Measurements from ENCODE around the gene CHN2.

CHN2 gene

GRCh38 chr7:29308424-29308823, 113.8 kb downstream of the CHN2 start:
- no peak for DNase-seq (ENCODE audit: low read depth in 2 of 2)

GRCh38 chr7:29309041-29309854, 114.7 kb downstream of the CHN2 start:
- no peak for DNase-seq (ENCODE audit: low read depth in 2 of 2)

GRCh38 chr7:29310625-29311024, 116.0 kb downstream of the CHN2 start:
- DNase-seq (ENCODE audit: low read depth in 2 of 2) = no peak

GRCh38 chr7:29311314-29311713, 116.7 kb downstream of the CHN2 start:
- DNase-seq (ENCODE audit: low read depth in 2 of 2) = no peak

DNA sequence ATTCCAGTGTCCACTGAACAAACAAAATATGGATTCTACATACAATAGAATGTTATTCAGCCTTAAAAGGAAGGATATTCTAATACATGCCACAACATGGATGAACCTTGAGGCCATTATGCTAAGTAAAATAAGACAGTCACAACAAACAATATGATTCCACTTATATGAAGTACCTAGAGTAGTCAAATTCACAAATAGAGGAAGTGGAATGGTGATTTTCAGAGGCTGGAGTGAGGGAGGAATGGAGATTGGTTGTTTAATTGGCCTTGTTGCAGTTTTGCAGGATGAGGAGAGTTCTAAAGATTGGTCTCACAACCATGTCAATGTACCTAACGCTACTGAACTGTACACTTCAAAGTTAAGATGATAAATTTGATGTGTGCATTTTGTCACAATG, 119.6 kb downstream of the CHN2 start:
- no peak for DNase-seq (ENCODE audit: low read depth in 2 of 2)

- DNase-seq (ENCODE audit: low read depth in 2 of 2) = no peak
Measured at GRCh38 chr7:29315122-29315891, 120.7 kb downstream of the CHN2 start.

GRCh38 chr7:29315892-29316270, 121.3 kb downstream of the CHN2 start:
- DNase-seq (ENCODE audit: low read depth in 2 of 2) = no peak

GRCh38 chr7:29316926-29317325, 122.4 kb downstream of the CHN2 start:
- DNase-seq (ENCODE audit: low read depth in 2 of 2) = no peak

GRCh38 chr7:29318853-29319718, 124.5 kb downstream of the CHN2 start:
- no peak for DNase-seq (ENCODE audit: low read depth in 2 of 2)

GRCh38 chr7:29319719-29320521, 125.3 kb downstream of the CHN2 start:
- DNase-seq (ENCODE audit: low read depth in 2 of 2) = no peak

GRCh38 chr7:29320577-29320976, 126.0 kb downstream of the CHN2 start:
- no peak for DNase-seq (ENCODE audit: low read depth in 2 of 2)

DNA sequence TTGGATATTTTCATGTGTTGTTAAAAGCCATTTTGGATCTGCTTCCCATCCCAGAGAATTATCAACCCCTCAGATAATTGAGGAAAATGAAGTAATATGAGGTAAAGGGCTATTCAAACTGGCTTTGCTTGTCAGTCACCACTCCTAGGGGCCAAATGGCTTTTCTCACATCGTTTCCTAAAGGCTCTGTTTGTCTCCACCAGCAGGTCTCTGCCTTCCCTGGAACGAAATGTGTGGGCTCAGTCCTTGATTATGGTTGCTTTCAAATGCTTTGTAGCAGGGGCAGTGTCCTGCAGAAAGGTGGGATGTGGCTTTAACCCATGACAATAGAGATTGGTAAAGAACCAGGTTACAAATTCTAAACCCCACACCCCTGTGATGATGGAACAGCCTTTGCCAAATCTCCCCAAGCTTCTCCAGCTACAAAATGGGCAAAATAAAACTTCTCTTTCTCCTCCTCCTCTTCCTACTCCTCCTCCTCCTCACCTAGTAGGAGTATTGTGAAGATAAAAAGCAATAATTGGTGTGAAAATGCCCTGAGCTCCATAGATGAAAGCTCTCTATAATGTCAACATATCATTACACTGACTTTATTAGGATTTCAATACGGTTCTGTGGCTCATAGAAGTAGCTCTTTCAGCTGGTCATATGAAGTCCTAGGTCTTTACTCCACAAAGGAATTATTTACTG, 127.6 kb downstream of the CHN2 start:
- no peak for DNase-seq (ENCODE audit: low read depth in 2 of 2)

DNA sequence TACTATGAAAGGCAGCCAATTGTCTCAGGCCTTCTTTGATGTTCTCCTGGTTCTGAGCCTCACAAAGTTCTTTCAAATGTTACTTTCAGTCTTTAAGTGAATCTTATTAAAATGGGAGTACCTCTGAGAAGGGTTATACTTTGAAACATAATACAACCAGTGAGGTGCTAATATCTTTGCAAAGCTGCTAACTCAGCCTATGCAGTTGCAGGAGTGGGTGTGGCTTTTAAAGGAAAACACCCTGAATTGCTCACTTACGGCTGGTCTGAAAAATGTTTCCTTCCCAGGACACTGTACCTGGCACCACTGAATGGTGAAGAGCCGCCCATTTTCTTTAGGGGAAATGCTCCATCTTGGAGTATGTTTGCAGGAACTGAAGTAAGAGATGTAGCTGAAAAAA, 130.9 kb downstream of the CHN2 start:
- DNase-seq (ENCODE audit: low read depth in 2 of 2) = no peak

DNA sequence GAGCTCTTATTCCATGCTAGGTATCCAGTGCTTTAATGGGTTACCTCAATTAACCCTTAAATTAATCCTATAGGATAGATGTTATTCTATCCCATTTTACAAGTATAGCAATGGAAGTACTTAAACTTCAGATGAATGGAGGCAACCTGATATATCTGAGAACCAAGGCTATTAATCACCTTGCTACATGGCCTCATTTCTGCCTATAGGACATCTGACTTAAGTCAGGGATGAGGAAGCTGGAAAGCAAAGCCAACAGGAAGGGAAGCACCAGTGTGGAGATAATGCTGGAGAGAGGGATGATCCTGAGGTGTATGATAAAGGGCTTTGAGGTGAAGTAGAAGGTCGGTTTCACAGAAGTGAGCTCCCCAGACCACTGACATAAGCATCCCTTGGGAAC, 132.3 kb downstream of the CHN2 start:
- DNase-seq (ENCODE audit: low read depth in 2 of 2) = no peak

GRCh38 chr7:29327455-29327854, 132.9 kb downstream of the CHN2 start:
- DNase-seq (ENCODE audit: low read depth in 2 of 2) = no peak

DNA sequence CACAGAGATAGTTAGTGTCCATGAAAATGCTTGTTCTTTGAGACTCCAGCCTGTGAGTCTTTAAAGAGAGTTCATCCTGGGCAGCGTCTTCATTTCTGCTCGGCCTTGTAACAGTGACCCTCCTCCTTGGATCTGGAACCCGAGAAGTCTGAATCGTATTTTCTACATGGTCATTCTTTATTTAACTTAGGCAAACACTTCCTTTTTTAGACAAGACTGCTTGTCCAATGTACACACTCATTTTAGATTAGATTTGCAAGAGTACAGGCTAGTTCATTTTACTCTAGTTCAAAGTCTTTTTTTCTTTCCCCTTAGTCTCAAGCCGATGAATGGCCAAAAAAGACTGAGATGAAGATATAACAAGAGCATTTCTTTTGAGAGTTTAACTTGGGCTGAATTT, 133.5 kb downstream of the CHN2 start:
- DNase-seq (ENCODE audit: low read depth in 2 of 2) = no peak

DNA sequence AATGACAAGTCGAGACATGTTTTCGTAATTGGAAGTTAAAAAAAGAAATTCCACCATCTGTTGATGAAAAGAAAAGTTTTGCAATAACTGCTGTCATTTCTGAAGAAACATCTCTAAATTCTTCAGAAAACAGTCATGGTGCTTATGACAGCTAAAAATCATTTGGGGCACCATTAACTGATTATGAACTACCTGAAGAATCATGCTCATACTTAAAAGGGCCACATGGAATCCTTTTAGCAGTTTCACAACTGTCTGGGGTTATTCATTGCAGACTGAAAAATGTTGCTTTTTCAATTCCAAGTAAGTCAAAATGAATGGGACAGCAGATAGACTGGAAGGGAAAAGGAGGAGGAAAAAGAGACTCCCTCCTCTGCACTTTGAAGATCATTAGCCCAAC, 134.2 kb downstream of the CHN2 start:
- DNase-seq (ENCODE audit: low read depth in 2 of 2) = no peak

DNA sequence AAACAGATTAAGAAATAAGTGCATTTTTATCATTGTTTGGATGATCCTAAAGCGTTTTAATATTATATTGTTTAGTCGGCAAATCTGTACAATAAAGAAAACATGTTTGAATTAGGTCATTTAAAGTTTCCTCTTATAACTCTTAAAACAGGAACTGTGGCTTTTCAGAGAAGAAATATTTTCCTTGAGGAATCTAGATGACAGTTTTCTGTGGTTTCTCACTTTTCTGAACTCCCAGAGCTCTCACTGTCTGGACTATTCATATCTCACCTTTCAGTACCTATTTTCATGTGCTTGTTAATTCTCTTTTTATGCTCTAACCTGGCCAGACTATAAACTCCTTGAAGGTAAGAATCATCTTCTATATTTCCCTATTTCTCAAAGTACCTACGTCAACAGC, 135.1 kb downstream of the CHN2 start:
- no peak for DNase-seq (ENCODE audit: low read depth in 2 of 2)

- no peak for DNase-seq (ENCODE audit: low read depth in 2 of 2)
Measured at GRCh38 chr7:29330136-29330535, 135.6 kb downstream of the CHN2 start.

DNA sequence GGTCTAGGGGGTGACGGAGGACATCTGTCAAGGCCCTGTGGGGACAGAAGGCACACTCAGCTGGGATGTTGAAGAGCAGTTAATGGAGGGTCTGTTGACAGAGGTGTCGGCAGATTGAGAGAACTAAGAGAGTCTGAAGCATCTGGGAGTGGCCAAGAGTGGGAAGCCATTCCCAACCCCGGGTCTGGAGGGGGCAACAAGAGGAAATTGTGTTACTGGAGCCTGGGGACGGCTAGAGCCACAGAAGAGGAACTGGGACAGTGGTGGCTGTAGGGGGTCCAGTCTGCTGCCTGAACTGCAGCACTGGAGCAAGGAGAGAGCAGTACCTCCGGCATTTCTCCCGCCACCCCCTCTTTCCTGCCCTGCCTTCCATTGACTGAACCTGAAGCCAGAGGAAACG, 136.6 kb downstream of the CHN2 start:
- DNase-seq (ENCODE audit: low read depth in 2 of 2) = no peak
